Measurements from ENCODE around the gene CEBPZ. TPM values are rescaled to one million over a fixed set of nuclear protein-coding genes. Genes with fewer than 3 reads are reported as not detected.
A peak's percentile ranks its signal among the peaks of the same experiment; 100 is the strongest.

The CEBPZ gene
- total RNA-seq, 1 experiment from 2014 or later: 47.8 TPM

- Histone ChIP-seq H3K4me1 (ENCODE audit: control insufficient read depth in 1 of 2, insufficient read depth in 2 of 2, low read length in 2 of 2) (peaks cover 10 to 18% of the 10 kb centered on the region in 2 experiments), H3K9ac (ENCODE audit: low read length) (no peak overlapping the region), H3K9me3 (ENCODE audit: control insufficient read depth in 1 of 2, insufficient read depth in 1 of 2, low read depth in 1 of 2, low read length in 2 of 2) (no peaks in the 10 kb centered on the region), H3K9me2 (ENCODE audit: insufficient read depth) (no peaks in the 10 kb centered on the region), H3K4me3 (replicated peaks in 1 of 2; ENCODE audit: low read depth in 1 of 2, low read length in 2 of 2) (no peak overlapping the region), H3K27me3 (ENCODE audit: insufficient read depth, low read length) (no peaks in the 10 kb centered on the region), H3K79me2 (ENCODE audit: insufficient read depth, low read length) (peaks cover 59% of the 10 kb centered on the region), H3K4me2 (ENCODE audit: low read length) (peak overlapping the region; percentile 84), H3K36me3 (ENCODE audit: control insufficient read depth in 1 of 2, insufficient read depth in 2 of 2, low read length in 2 of 2) (no peaks in the 10 kb centered on the region), H2AFZ (ENCODE audit: low read depth, low read length, poor library complexity, severe bottlenecking) (no peak overlapping the region), H4K20me1 (ENCODE audit: insufficient read depth) (no peaks in the 10 kb centered on the region), H3K27ac (ENCODE audit: low read depth, low read length) (no peak overlapping the region)
- TF ChIP-seq POLR2AphosphoS5 (IDR thresholded peaks at IDR 0.05; ENCODE audit: low read depth, low read length) (no peak), ELF1 (IDR thresholded peaks at IDR 0.05; ENCODE audit: borderline replicate concordance, low read depth) (no peak), CTCF (IDR thresholded peaks at IDR 0.05 in 2 of 3, conservative IDR thresholded peaks at IDR 0.05 in 1 of 3; ENCODE audit: borderline replicate concordance in 1 of 3, insufficient read depth in 1 of 3, low read depth in 2 of 3, low read length in 2 of 3) (no peak)
- ChIA-PET POLR2A (no interaction called here), CTCF (no interaction called here), RAD21 (ENCODE audit: low non-redundant PET in 1 of 2, low total read pairs in 2 of 2, uncharacterized antibody in 2 of 2, unreplicated experiment in 2 of 2) (no interaction called here)
- intact Hi-C loops (cut with micrococcal nuclease): no loop called here
- no peak for ATAC-seq
- DNase-seq (ENCODE audit: low read depth, low spot score): no peak
- no TSS peak for BruUV-seq (replicated peaks)
Measured at GRCh38 chr2:37154785-37155184, 76.6 kb downstream of the CEBPZ start.

- Histone ChIP-seq H4K20me1 (ENCODE audit: insufficient read depth) (no peaks in the 10 kb centered on the region), H3K27ac (ENCODE audit: low read depth, low read length) (no peak overlapping the region), H3K9ac (ENCODE audit: low read length) (no peak overlapping the region), H3K79me2 (ENCODE audit: insufficient read depth, low read length) (peaks cover 66% of the 10 kb centered on the region), H3K36me3 (ENCODE audit: control insufficient read depth in 1 of 2, insufficient read depth in 2 of 2, low read length in 2 of 2) (no peaks in the 10 kb centered on the region; a peak in 1 of 4 replicates), H3K4me1 (ENCODE audit: control insufficient read depth in 1 of 2, insufficient read depth in 2 of 2, low read length in 2 of 2) (peaks cover 10 to 18% of the 10 kb centered on the region in 2 experiments), H3K4me2 (ENCODE audit: low read length) (no peak overlapping the region), H3K4me3 (replicated peaks in 1 of 2; ENCODE audit: low read depth in 1 of 2, low read length in 2 of 2) (no peak overlapping the region), H2AFZ (ENCODE audit: low read depth, low read length, poor library complexity, severe bottlenecking) (no peak overlapping the region), H3K9me2 (ENCODE audit: insufficient read depth) (no peaks in the 10 kb centered on the region), H3K9me3 (ENCODE audit: control insufficient read depth in 1 of 2, insufficient read depth in 1 of 2, low read depth in 1 of 2, low read length in 2 of 2) (no peaks in the 10 kb centered on the region), H3K27me3 (ENCODE audit: insufficient read depth, low read length) (no peaks in the 10 kb centered on the region)
- no TSS peak for BruUV-seq (replicated peaks)
- DNase-seq (ENCODE audit: low read depth, low spot score): no peak
- RAD21 ChIA-PET (ENCODE audit: low non-redundant PET in 1 of 2, low total read pairs in 2 of 2, uncharacterized antibody in 2 of 2, unreplicated experiment in 2 of 2): no interaction called here
- intact Hi-C loops (cut with micrococcal nuclease): no loop called here
- POLR2A ChIA-PET: no interaction called here
- ATAC-seq: no peak
- CTCF ChIA-PET: no interaction called here
- no peak for TF ChIP-seq EZH2phosphoT487 (IDR thresholded peaks at IDR 0.05; ENCODE audit: borderline replicate concordance)
- TF ChIP-seq SRF (IDR thresholded peaks at IDR 0.05; ENCODE audit: low read depth): no peak
- TF ChIP-seq CTCF (IDR thresholded peaks at IDR 0.05 in 2 of 3, conservative IDR thresholded peaks at IDR 0.05 in 1 of 3; ENCODE audit: borderline replicate concordance in 1 of 3, insufficient read depth in 1 of 3, low read depth in 2 of 3, low read length in 2 of 3): no peak
- TF ChIP-seq TCF7L2 (IDR thresholded peaks at IDR 0.05; ENCODE audit: borderline replicate concordance, extremely low read depth, insufficient read depth, insufficient read length): no peak
- no peak for TF ChIP-seq FOSL1 (IDR thresholded peaks at IDR 0.05; ENCODE audit: low read depth)
- no peak for TF ChIP-seq EZH2 (IDR thresholded peaks at IDR 0.05)
- no peak for TF ChIP-seq ATF3 (IDR thresholded peaks at IDR 0.05)
- TF ChIP-seq ZNF274 (IDR thresholded peaks at IDR 0.05; ENCODE audit: low read depth, low read length): no peak
- TF ChIP-seq ZBTB33 (IDR thresholded peaks at IDR 0.05; ENCODE audit: extremely low read depth, insufficient replicate concordance, low read length): no peak
Measured at GRCh38 chr2:37153224-37153623, 78.2 kb downstream of the CEBPZ start.
